ENCODE results near the gene LLPH. TPM values are rescaled to one million over a fixed set of nuclear protein-coding genes. Genes with fewer than 3 reads are reported as not detected.

LLPH gene
- total RNA-seq, 5 donors from 2014 or later (not counting 1 experiment from before 2014, with no cell fraction given), result 16.6 to 24.3 (median 22.3) TPM

DNA sequence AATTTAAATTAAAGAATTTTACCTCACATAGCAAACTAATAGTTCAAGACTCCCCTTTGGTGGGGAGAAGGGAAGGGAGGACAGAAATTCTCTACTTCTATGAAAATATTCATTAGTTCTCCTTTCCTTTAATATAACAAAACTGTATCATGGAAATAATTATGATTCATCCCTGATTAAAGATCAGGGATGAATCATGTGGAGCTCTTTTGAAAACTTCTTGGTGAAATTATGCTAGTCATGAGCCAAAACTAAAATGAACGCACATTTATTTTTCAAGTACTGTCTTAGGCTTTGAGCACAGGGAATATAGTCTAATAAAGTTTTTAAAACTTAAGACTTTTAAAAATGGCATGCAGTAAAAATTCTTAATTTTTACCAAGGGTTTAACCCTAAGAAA lies 22.2 kb upstream of the LLPH start:
- ATAC-seq (replicated peaks in 1 of 4) (no peak), DNase-seq (no peak)
- Histone ChIP-seq H3K27ac (ENCODE audit: low read length) (no peak overlapping the region), H3K36me3 (ENCODE audit: control insufficient read depth in 2 of 2, extremely low read depth in 1 of 2, insufficient read depth in 1 of 2, low read length in 1 of 2) (peaks cover 0 to 33% of the 10 kb centered on the region in 2 donors), H3K4me3 (ENCODE audit: control insufficient read depth in 1 of 2, extremely low read depth in 1 of 2, low read length in 1 of 2) (no peak overlapping the region), H3K27me3 (replicated peaks in 1 of 2; ENCODE audit: control insufficient read depth in 2 of 2, extremely low read depth in 1 of 2, insufficient read depth in 2 of 2, low read length in 1 of 2) (no peaks in the 10 kb centered on the region), H3K9me3 (no peaks in the 10 kb centered on the region), H3K4me1 (ENCODE audit: control insufficient read depth in 1 of 2, extremely low read depth in 1 of 2, insufficient read depth in 2 of 2, low read length in 2 of 2) (no peaks in the 10 kb centered on the region)
- ChIA-PET CTCF (no interaction called here), POLR2A (no interaction called here)
- no CpG with 5 or more reads among the region's 1 CpG for WGBS (ENCODE audit: insufficient coverage)
- Mint-ChIP-seq H3K4me3 (no peak overlapping the region), H3K27me3 (no peaks in the 10 kb centered on the region), H3K4me1 (peaks cover 37 to 39% (median 39%) of the 10 kb centered on the region in 3 donors), H3K27ac (no peak overlapping the region), H3K9me3 (no peaks in the 10 kb centered on the region), H3K36me3 (peaks cover 43% of the 10 kb centered on the region)

DNA sequence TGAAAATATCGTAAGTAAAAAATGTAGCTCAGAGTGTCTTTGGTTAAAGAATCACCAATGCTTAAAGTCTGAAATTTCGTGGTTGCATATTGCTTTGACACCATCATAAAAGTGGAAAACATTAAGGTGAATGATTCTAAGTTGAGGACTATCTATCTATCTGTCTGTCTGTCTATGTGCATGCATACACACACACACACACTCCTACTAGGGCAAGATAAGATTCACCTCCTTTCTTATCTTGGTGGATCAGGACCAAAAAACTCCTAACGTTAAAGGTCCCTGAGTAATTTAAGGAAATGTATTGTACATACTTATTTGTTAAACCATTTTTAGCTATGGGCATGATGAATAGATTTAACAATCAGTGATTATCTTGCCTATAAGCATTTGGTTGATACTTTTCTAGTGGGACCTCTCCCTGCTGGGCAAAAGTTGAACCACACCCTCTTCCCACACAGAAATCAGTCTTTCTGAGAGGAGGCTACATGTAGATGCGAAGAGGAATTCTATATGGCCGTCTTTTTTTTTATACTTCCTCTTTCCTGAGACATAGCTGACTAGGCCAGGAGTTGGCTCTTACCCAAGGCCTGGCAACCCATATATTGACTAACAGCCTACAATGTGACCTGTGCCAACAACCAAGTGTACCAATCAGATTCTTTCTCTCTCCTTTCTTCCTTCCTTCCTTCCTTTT lies 19.3 kb upstream of the LLPH start:
- Mint-ChIP-seq H3K4me3 (no peak overlapping the region), H3K27me3 (no peaks in the 10 kb centered on the region), H3K27ac (no peak overlapping the region), H3K36me3 (peaks cover 36% of the 10 kb centered on the region), H3K4me1 (peaks cover 22 to 30% (median 28%) of the 10 kb centered on the region in 3 donors), H3K9me3 (no peaks in the 10 kb centered on the region)
- Histone ChIP-seq H3K27me3 (replicated peaks in 1 of 2; ENCODE audit: control insufficient read depth in 2 of 2, extremely low read depth in 1 of 2, insufficient read depth in 2 of 2, low read length in 1 of 2) (no peaks in the 10 kb centered on the region), H3K36me3 (ENCODE audit: control insufficient read depth in 2 of 2, extremely low read depth in 1 of 2, insufficient read depth in 1 of 2, low read length in 1 of 2) (peaks cover 0 to 52% of the 10 kb centered on the region in 2 donors), H3K27ac (ENCODE audit: low read length) (no peak overlapping the region), H3K4me1 (ENCODE audit: control insufficient read depth in 1 of 2, extremely low read depth in 1 of 2, insufficient read depth in 2 of 2, low read length in 2 of 2) (peaks cover 0 to 2% of the 10 kb centered on the region in 2 experiments), H3K4me3 (ENCODE audit: control insufficient read depth in 1 of 2, extremely low read depth in 1 of 2, low read length in 1 of 2) (no peak overlapping the region), H3K9me3 (no peaks in the 10 kb centered on the region)
- ChIA-PET CTCF (interaction anchor here in 1 of 2 donors (0.6 kb wide), 1 partner anchor 1747 kb away, joined by 3 read pairs; no protein-coding TSS in a partner anchor), POLR2A (interaction anchor here (0.6 to 1.4 kb wide), 3 partner anchors 16 to 19 kb away, joined by 3 to 8 read pairs (median 6); partner anchors contain the start of gene LLPH (in 1 of the 2))
- ATAC-seq (replicated peaks in 1 of 4) (no peak), DNase-seq (no peak)
- WGBS (ENCODE audit: insufficient coverage), result 100% methylated on average over 2 of the region's 5 CpGs

DNA sequence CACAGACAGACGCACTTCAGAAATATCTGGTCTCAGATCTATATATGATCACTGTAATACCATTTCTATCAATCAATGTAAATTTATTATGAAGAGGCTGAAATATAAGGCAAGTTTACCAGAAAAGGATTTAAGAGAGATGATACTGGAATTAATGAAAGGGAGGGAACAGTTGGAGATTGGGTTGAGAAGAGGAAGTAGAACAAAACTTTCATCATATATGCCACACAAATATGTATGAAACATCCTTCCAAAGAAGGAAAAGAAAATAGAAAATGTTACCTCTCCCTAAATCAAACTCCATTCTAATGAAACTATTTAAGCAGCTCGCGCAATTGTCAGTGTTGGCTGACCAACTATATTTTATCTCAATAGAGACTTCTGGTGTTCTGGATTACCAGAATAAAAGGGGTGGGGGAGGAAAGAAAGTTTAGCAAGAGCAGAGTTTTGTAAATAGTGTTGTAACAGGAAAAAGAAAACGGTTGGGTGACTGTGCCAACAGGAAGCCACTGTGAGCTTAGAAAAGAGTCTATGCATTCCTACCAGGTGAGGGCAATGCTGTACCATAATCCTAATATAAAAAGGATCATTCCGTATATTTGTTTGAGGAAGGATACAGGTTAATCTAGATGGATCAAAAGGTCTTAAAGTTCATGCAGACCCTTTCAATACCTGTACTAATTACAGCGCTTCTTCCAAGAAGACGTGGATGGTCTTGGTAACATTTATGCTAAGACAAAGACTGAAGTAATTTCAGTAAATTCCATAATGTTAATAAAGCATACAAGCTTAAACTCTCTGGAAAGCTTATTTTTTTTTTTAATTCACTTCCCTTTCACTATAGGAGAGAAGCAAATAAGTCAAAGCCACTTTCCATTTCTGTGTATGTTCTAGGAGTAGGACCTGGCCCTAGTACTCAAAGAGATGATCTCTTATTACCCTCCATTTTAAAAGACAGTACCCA lies 14.5 kb upstream of the LLPH start:
- peaks cover 0 to 2% of the 10 kb centered on the region in 2 experiments for H3K4me1 ChIP-seq (ENCODE audit: control insufficient read depth in 1 of 2, extremely low read depth in 1 of 2, insufficient read depth in 2 of 2, low read length in 2 of 2)
- H3K27me3 ChIP-seq (replicated peaks in 1 of 2; ENCODE audit: control insufficient read depth in 2 of 2, extremely low read depth in 1 of 2, insufficient read depth in 2 of 2, low read length in 1 of 2), result no peaks in the 10 kb centered on the region
- Mint-ChIP-seq H3K27me3 (no peaks in the 10 kb centered on the region), H3K9me3 (peaks cover 4 to 14% (median 13%) of the 10 kb centered on the region in 3 donors), H3K4me1 (peaks cover 20 to 24% (median 23%) of the 10 kb centered on the region in 3 donors), H3K4me3 (no peak overlapping the region), H3K27ac (peak overlapping the region; percentile 69 to 79), H3K36me3 (peaks cover 73% of the 10 kb centered on the region)
- DNase-seq, result peak in 1 of 35 experiments; percentile 32
- H3K36me3 ChIP-seq (ENCODE audit: control insufficient read depth in 2 of 2, extremely low read depth in 1 of 2, insufficient read depth in 1 of 2, low read length in 1 of 2), result peaks cover 5 to 76% of the 10 kb centered on the region in 2 donors
- CTCF ChIA-PET, result interaction anchor here (0.6 to 1.3 kb wide), 6 partner anchors 14 to 264 kb away, joined by 3 to 6 read pairs (median 4); partner anchors contain the start of gene HELB (in 1 of the 2)
- H3K27ac ChIP-seq (ENCODE audit: low read length), result peak overlapping the region; percentile 10
- no CpG with 5 or more reads among the region's 7 CpGs for WGBS (ENCODE audit: insufficient coverage)
- ATAC-seq (replicated peaks in 1 of 4), result peak in 1 of 4 experiments; percentile 53
- H3K9me3 ChIP-seq, result peaks cover 8% of the 10 kb centered on the region
- no peak overlapping the region for H3K4me3 ChIP-seq (ENCODE audit: control insufficient read depth in 1 of 2, extremely low read depth in 1 of 2, low read length in 1 of 2)
- POLR2A ChIA-PET, result interaction anchor here (0.6 to 1.0 kb wide), 4 partner anchors 14 to 85 kb away, joined by 3 to 5 read pairs (median 3); partner anchors contain the start of gene LLPH (in 1 of the 2)

DNA sequence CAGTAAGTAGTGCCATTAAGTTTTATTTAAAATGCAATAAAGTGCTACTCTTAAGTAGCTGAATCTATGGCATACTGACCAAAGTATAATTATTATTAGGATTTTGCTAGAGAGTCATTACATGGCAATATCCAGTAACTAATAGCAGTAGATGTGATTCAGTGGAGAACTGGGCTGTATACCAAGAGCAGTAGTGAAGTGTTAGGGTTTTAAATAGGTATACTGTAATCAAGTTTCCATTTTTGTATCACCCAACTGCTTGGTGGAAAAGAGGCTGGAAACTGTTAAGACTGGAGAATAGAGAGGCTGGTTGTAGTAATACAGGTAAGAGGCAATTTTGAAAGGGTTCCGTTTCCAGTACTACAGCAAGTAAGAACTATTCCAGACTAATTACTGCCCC lies 13.3 kb upstream of the LLPH start:
- peaks cover 5 to 82% of the 10 kb centered on the region in 2 donors for H3K36me3 ChIP-seq (ENCODE audit: control insufficient read depth in 2 of 2, extremely low read depth in 1 of 2, insufficient read depth in 1 of 2, low read length in 1 of 2)
- Mint-ChIP-seq H3K4me1 (peaks cover 20 to 26% (median 24%) of the 10 kb centered on the region in 3 donors), H3K36me3 (peaks cover 76% of the 10 kb centered on the region), H3K4me3 (no peak overlapping the region), H3K27ac (no peak overlapping the region), H3K9me3 (peaks cover 4 to 16% (median 15%) of the 10 kb centered on the region in 3 donors), H3K27me3 (no peaks in the 10 kb centered on the region)
- no peaks in the 10 kb centered on the region for H3K27me3 ChIP-seq (replicated peaks in 1 of 2; ENCODE audit: control insufficient read depth in 2 of 2, extremely low read depth in 1 of 2, insufficient read depth in 2 of 2, low read length in 1 of 2)
- POLR2A ChIA-PET, result interaction anchor here in 1 of 2 donors (0.8 kb wide), 1 partner anchor 32 kb away, joined by 3 read pairs; no protein-coding TSS in a partner anchor
- CTCF ChIA-PET, result interaction anchor here in 1 of 2 donors (1.1 kb wide), 1 partner anchor 265 kb away, joined by 4 read pairs; no protein-coding TSS in a partner anchor
- H3K27ac ChIP-seq (ENCODE audit: low read length), result no peak overlapping the region
- ATAC-seq (replicated peaks in 1 of 4) (no peak), DNase-seq (no peak)
- WGBS (ENCODE audit: insufficient coverage), result no CpG with 5 or more reads among the region's 1 CpG
- H3K9me3 ChIP-seq, result peaks cover 8% of the 10 kb centered on the region
- H3K4me3 ChIP-seq (ENCODE audit: control insufficient read depth in 1 of 2, extremely low read depth in 1 of 2, low read length in 1 of 2), result no peak overlapping the region
- H3K4me1 ChIP-seq (ENCODE audit: control insufficient read depth in 1 of 2, extremely low read depth in 1 of 2, insufficient read depth in 2 of 2, low read length in 2 of 2), result peaks cover 0 to 2% of the 10 kb centered on the region in 2 experiments

DNA sequence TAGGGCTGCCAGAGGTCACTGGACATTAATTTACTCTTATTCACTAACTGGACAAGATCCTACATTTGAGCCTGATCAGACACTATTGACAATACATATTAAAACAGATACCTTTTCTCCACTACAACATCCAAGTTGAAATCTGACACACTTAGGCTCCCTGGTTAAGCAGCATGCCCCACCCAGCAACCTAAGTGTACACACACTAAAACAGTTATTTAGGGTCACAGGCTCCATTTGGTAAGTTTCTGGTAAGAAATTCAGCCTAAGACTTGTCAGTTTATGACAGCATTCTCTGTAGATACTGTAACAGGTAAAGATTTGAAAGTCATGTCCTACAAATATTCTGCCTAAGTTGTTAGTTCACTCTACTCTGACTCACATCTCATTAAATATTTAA lies 12.3 kb upstream of the LLPH start:
- no peak overlapping the region for H3K27ac ChIP-seq (ENCODE audit: low read length)

More for the DNA sequence above, 12.3 kb upstream of the LLPH start:
- ATAC-seq (replicated peaks in 1 of 4), result no peak
- ChIA-PET POLR2A (no interaction called here), CTCF (no interaction called here)
- Histone ChIP-seq H3K36me3 (ENCODE audit: control insufficient read depth in 2 of 2, extremely low read depth in 1 of 2, insufficient read depth in 1 of 2, low read length in 1 of 2) (peaks cover 5 to 80% of the 10 kb centered on the region in 2 donors), H3K27me3 (replicated peaks in 1 of 2; ENCODE audit: control insufficient read depth in 2 of 2, extremely low read depth in 1 of 2, insufficient read depth in 2 of 2, low read length in 1 of 2) (no peaks in the 10 kb centered on the region), H3K4me3 (ENCODE audit: control insufficient read depth in 1 of 2, extremely low read depth in 1 of 2, low read length in 1 of 2) (no peak overlapping the region), H3K4me1 (ENCODE audit: control insufficient read depth in 1 of 2, extremely low read depth in 1 of 2, insufficient read depth in 2 of 2, low read length in 2 of 2) (peaks cover 0 to 2% of the 10 kb centered on the region in 2 experiments), H3K9me3 (peaks cover 8% of the 10 kb centered on the region)
- H3K27me3 Mint-ChIP-seq, result no peaks in the 10 kb centered on the region
- DNase-seq, result no peak
- peaks cover 4 to 16% (median 15%) of the 10 kb centered on the region in 3 donors for H3K9me3 Mint-ChIP-seq
- H3K4me3 Mint-ChIP-seq, result no peak overlapping the region
- peaks cover 17 to 26% (median 19%) of the 10 kb centered on the region in 3 donors for H3K4me1 Mint-ChIP-seq
- no peak overlapping the region for H3K27ac Mint-ChIP-seq
- peaks cover 69% of the 10 kb centered on the region for H3K36me3 Mint-ChIP-seq

Measured in T-cell (primary cell).